HFFc6 (cell line): Measurements from ENCODE around the gene BUB1. TPM values are rescaled to one million over a fixed set of nuclear protein-coding genes. Genes with fewer than 3 reads are reported as not detected.

ENCODE experiments used
- DNase-seq: peaks from one replicate; pipeline ENCODE4 v3.0.0-alpha.2; 2018
- H3K27ac Mint-ChIP-seq: 2 replicates; pipeline ENCODE4 v1.8.0; 2020; ENCODE audit warnings: mild to moderate bottlenecking, mixed read lengths
- H3K27me3 Mint-ChIP-seq: 2 replicates; pipeline ENCODE4 v1.8.0; 2021; ENCODE audit warnings: mild to moderate bottlenecking, moderate library complexity, mixed read lengths; ENCODE audit not compliant: insufficient read depth
- H3K36me3 Mint-ChIP-seq: 2 replicates; pipeline ENCODE4 v1.8.0; 2021; ENCODE audit warnings: low read depth, mixed read lengths
- H3K4me1 Mint-ChIP-seq: 2 replicates; pipeline ENCODE4 v1.8.0; 2020; ENCODE audit warnings: low read depth, mixed read lengths
- H3K4me3 Mint-ChIP-seq: 2 replicates; pipeline ENCODE4 v1.8.0; 2020; ENCODE audit warnings: mild to moderate bottlenecking, moderate library complexity, mixed read lengths
- H3K9me3 Mint-ChIP-seq: 2 replicates; pipeline ENCODE4 v1.8.0; 2020; ENCODE audit warnings: mild to moderate bottlenecking, mixed read lengths
- CTCF ChIP-seq: fragments of 200-600 bp; sonication (generic); IDR thresholded peaks from 2 replicates; pipeline ENCODE4 v1.5.0; 2021; ENCODE audit warnings: antibody characterized with exemption, mild to moderate bottlenecking
- total RNA-seq, 6 experiments: library from RNA; stranded (reverse); fragmentation: NEBNext Ultra II Directional; extraction: Animal tissue kit (Norgen Biotek cat#: 25700); gene quantifications; 2 replicates in 1 of 6; 3 replicates in 5 of 6; pipeline ENCODE4 v1.2.3, GENCODE V29; 2021

The BUB1 gene
- total RNA-seq, 6 experiments from 2014 or later = 16.6 to 52.3 (median 47.6) TPM

GRCh38 chr2:110647777-110648176, 30.1 kb downstream of the BUB1 start:
- DNase-seq = no peak
- Mint-ChIP-seq H3K4me1 (peaks cover 13% of the 10 kb centered on the region), H3K4me3 (no peak overlapping the region), H3K27ac (peak overlapping the region; percentile 30; the same call in 1 of the 2 replicates), H3K27me3 (no peaks in the 10 kb centered on the region), H3K9me3 (no peaks in the 10 kb centered on the region), H3K36me3 (peaks cover 6% of the 10 kb centered on the region; the same call in 1 of the 2 replicates)
- TF ChIP-seq CTCF = no peak

- H3K9me3 Mint-ChIP-seq = no peaks in the 10 kb centered on the region
- no peak overlapping the region for H3K4me3 Mint-ChIP-seq
- DNase-seq = no peak
- peaks cover 13% of the 10 kb centered on the region for H3K4me1 Mint-ChIP-seq
- no peak for TF ChIP-seq CTCF
- H3K36me3 Mint-ChIP-seq = peaks cover 15% of the 10 kb centered on the region
- H3K27me3 Mint-ChIP-seq = no peaks in the 10 kb centered on the region
- no peak overlapping the region for H3K27ac Mint-ChIP-seq
These were observed 32.2 kb downstream of the BUB1 start for GRCh38 chr2:110645616-110646015.

GRCh38 chr2:110644357-110644756, 33.5 kb downstream of the BUB1 start:
- no peak for TF ChIP-seq CTCF
- Mint-ChIP-seq H3K27ac (no peak overlapping the region), H3K27me3 (peaks cover under 1% of the 10 kb centered on the region; the same call in 1 of the 2 replicates), H3K9me3 (no peaks in the 10 kb centered on the region), H3K36me3 (peaks cover 21% of the 10 kb centered on the region), H3K4me1 (peaks cover 13% of the 10 kb centered on the region), H3K4me3 (no peak overlapping the region)
- DNase-seq = no peak

- H3K27me3 Mint-ChIP-seq = peaks cover 2% of the 10 kb centered on the region; the same call in 1 of the 2 replicates
- no peaks in the 10 kb centered on the region for H3K9me3 Mint-ChIP-seq
- peaks cover 32% of the 10 kb centered on the region for H3K36me3 Mint-ChIP-seq
- DNase-seq = no peak
- no peak overlapping the region for H3K27ac Mint-ChIP-seq
- TF ChIP-seq CTCF = no peak
- no peak overlapping the region for H3K4me3 Mint-ChIP-seq
- H3K4me1 Mint-ChIP-seq = peaks cover 7% of the 10 kb centered on the region
These were observed 35.5 kb downstream of the BUB1 start for GRCh38 chr2:110642360-110642759.

- Mint-ChIP-seq H3K4me3 (no peak overlapping the region), H3K27me3 (peaks cover 2% of the 10 kb centered on the region; the same call in 1 of the 2 replicates), H3K36me3 (peaks cover 48% of the 10 kb centered on the region), H3K9me3 (no peaks in the 10 kb centered on the region), H3K4me1 (peaks cover 5% of the 10 kb centered on the region; the same call in 1 of the 2 replicates), H3K27ac (no peak overlapping the region)
- no peak for DNase-seq
- TF ChIP-seq CTCF = no peak
These were observed 37.9 kb downstream of the BUB1 start for GRCh38 chr2:110639972-110640371.
